HEK293 (cell line): ENCODE measurements around the gene LONP2.

Experiments
- CTCF ChIA-PET: fragments of 350-600 bp; formaldehyde crosslinking; extraction: SDS; loops from one replicate; lab custom pipeline; 2021; ENCODE audit warnings: antibody characterized with exemption; lab: Yijun Ruan, JAX
- POLR2A ChIA-PET: fragments of 300-600 bp; formaldehyde crosslinking; extraction: SDS; loops from one replicate; lab custom pipeline; 2020; ENCODE audit warnings: antibody characterized with exemption, inconsistent platforms; lab: Yijun Ruan, JAX
- H3K27ac ChIP-seq: fragments of 200-500 bp; sonication (Bioruptor generic); 2 replicates; pipeline ENCODE4 v1.5.1; 2014; ENCODE audit warnings: low read depth, low read length, control low read depth, inconsistent platforms; ENCODE audit errors: extremely low read depth
- H3K36me3 ChIP-seq, 2 experiments: fragments of 200-500 bp in 1 of 2; sonication (Bioruptor generic) in 1 of 2; 1 replicate in 1 of 2; 2 replicates in 1 of 2; pipeline ENCODE4 v1.5.1; 2014 to 2017; ENCODE audit warnings: inconsistent platforms in 2 of 2, low read length in 2 of 2; ENCODE audit not compliant: control insufficient read depth in 2 of 2, insufficient read depth in 1 of 2
- H3K4me1 ChIP-seq: fragments of 200-500 bp; sonication (Bioruptor generic); 2 replicates; pipeline ENCODE4 v1.5.1; 2014; ENCODE audit warnings: mild to moderate bottlenecking, low read length, inconsistent platforms; ENCODE audit not compliant: control insufficient read depth, insufficient read depth
- H3K4me3 ChIP-seq: 2 replicates; pipeline ENCODE4 v1.5.1; 2011; ENCODE audit warnings: low read depth, mild to moderate bottlenecking, control low read depth, low read length, moderate library complexity
- H3K9me3 ChIP-seq: fragments of 200-500 bp; sonication (Bioruptor generic); 2 replicates; pipeline ENCODE4 v1.5.1; 2014; ENCODE audit warnings: low read depth, low read length, inconsistent platforms; ENCODE audit not compliant: control insufficient read depth, insufficient read depth
- FEZF1 ChIP-seq: fragments of 450-650 bp; formaldehyde crosslinking; IDR thresholded peaks from 2 replicates; pipeline ENCODE4 v1.5.1; 2016; ENCODE audit warnings: missing biosample characterization, missing genetic modification characterization
- GLI4 ChIP-seq: fragments of 450-650 bp; formaldehyde crosslinking; IDR thresholded peaks from 2 replicates; pipeline ENCODE4 v1.5.1; 2016; ENCODE audit warnings: missing biosample characterization, missing genetic modification characterization
- MZF1 ChIP-seq: fragments of 450-650 bp; formaldehyde crosslinking; IDR thresholded peaks from 2 replicates; pipeline ENCODE4 v1.5.1; 2017; ENCODE audit warnings: missing biosample characterization, missing genetic modification characterization, borderline replicate concordance
- ZNF10 ChIP-seq: fragments of 450-650 bp; formaldehyde crosslinking; IDR thresholded peaks from 2 replicates; pipeline ENCODE4 v1.5.1; 2017; ENCODE audit warnings: missing biosample characterization, missing genetic modification characterization
- ZNF138 ChIP-seq: fragments of 450-650 bp; formaldehyde crosslinking; IDR thresholded peaks from 2 replicates; pipeline ENCODE4 v1.5.1; 2016; ENCODE audit warnings: missing biosample characterization, missing genetic modification characterization, borderline replicate concordance
- ZNF184 ChIP-seq: fragments of 450-650 bp; IDR thresholded peaks from 2 replicates; pipeline ENCODE4 v1.5.1; 2018; ENCODE audit warnings: missing biosample characterization, mild to moderate bottlenecking, missing genetic modification characterization
- ZNF394 ChIP-seq: fragments of 450-650 bp; formaldehyde crosslinking; IDR thresholded peaks from 2 replicates; pipeline ENCODE4 v1.5.1; 2016; ENCODE audit warnings: missing biosample characterization, missing genetic modification characterization, mild to moderate bottlenecking, moderate library complexity, borderline replicate concordance
- ZNF529 ChIP-seq: fragments of 450-650 bp; formaldehyde crosslinking; IDR thresholded peaks from 2 replicates; pipeline ENCODE4 v1.5.1; 2017; ENCODE audit warnings: missing genetic modification characterization, missing biosample characterization; ENCODE audit not compliant: insufficient replicate concordance
- ZNF596 ChIP-seq: fragments of 450-650 bp; IDR thresholded peaks from 2 replicates; pipeline ENCODE4 v1.5.0; 2018; ENCODE audit warnings: missing biosample characterization, mild to moderate bottlenecking, missing genetic modification characterization, moderate library complexity
- TF ChIP-seq, protein P1 (sequence below): fragments of 450-650 bp; formaldehyde crosslinking; IDR thresholded peaks from 2 replicates; pipeline ENCODE4 v1.5.1; 2017; ENCODE audit warnings: missing biosample characterization, missing genetic modification characterization
- TF ChIP-seq, protein P2 (sequence below): fragments of 450-650 bp; formaldehyde crosslinking; IDR thresholded peaks from 2 replicates; pipeline ENCODE4 v1.5.1; 2016; ENCODE audit warnings: missing biosample characterization, missing genetic modification characterization
- TF ChIP-seq, protein P3 (sequence below): fragments of 450-650 bp; IDR thresholded peaks from 2 replicates; pipeline ENCODE4 v1.5.1; 2018; ENCODE audit warnings: missing biosample characterization, mild to moderate bottlenecking, missing genetic modification characterization
- TF ChIP-seq, protein P4 (sequence below): fragments of 450-650 bp; formaldehyde crosslinking; conservative IDR thresholded peaks from 2 replicates; pipeline ENCODE4 v1.5.1; 2016; ENCODE audit warnings: low read depth, missing biosample characterization, missing genetic modification characterization

LONP2 gene

DNA sequence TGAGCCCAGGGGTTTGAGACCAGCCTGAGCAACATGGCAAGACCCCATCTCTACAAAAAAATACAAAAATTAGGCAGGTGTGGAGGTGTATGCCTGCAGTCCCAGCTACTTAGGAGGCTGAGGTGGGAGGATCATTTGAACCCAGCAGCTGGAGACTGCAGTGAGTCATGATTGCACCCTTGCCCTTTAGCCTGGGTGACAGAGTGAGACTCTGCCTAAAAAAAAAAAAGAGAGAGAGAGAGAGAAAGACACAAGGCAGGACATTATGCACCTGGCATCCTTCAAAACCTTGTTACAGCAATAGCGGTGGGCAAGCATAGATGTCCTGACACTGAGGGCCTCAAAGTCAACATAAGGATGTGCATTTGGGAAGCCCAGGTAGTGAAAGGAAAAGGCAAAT, 161.1 kb downstream of the LONP2 start:
- H3K27ac ChIP-seq, result no peak overlapping the region
- POLR2A ChIA-PET, result no interaction called here
- no peaks in the 10 kb centered on the region for H3K9me3 ChIP-seq
- TF ChIP-seq ZNF529 (tag by site-specific recombination) (no peak), ZNF10 (tag by site-specific recombination) (no peak)
- TF ChIP-seq, protein P1, sequence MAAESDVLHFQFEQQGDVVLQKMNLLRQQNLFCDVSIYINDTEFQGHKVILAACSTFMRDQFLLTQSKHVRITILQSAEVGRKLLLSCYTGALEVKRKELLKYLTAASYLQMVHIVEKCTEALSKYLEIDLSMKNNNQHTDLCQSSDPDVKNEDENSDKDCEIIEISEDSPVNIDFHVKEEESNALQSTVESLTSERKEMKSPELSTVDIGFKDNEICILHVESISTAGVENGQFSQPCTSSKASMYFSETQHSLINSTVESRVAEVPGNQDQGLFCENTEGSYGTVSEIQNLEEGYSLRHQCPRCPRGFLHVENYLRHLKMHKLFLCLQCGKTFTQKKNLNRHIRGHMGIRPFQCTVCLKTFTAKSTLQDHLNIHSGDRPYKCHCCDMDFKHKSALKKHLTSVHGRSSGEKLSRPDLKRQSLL (tag by site-specific recombination), result no peak
- no peaks in the 10 kb centered on the region for H3K4me1 ChIP-seq
- no peak overlapping the region for H3K4me3 ChIP-seq
- CTCF ChIA-PET, result interaction anchor here (0.6 kb wide), 1 partner anchor 40 kb away, joined by 3 read pairs; no protein-coding TSS in a partner anchor
- no peaks in the 10 kb centered on the region for H3K36me3 ChIP-seq

DNA sequence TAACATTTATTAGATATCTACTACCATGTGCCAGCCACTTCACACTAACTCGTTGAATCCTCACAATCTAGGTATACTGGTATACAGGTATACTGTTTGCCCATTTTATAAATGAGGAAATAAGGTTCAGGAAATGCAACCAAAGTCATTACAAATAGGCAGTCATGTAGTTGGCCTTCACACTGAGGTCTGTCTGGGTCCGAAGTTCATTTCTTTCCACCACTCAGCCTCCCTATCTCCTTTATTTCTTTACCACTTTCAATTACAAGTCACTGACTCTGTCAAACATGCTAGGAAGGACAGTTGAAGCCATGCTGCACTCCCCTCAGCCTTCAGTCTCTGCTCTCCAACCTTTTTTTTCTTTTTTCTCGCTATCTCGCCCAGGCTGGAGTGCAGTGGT, 161.8 kb downstream of the LONP2 start:
- POLR2A ChIA-PET, result no interaction called here
- TF ChIP-seq, protein P2, sequence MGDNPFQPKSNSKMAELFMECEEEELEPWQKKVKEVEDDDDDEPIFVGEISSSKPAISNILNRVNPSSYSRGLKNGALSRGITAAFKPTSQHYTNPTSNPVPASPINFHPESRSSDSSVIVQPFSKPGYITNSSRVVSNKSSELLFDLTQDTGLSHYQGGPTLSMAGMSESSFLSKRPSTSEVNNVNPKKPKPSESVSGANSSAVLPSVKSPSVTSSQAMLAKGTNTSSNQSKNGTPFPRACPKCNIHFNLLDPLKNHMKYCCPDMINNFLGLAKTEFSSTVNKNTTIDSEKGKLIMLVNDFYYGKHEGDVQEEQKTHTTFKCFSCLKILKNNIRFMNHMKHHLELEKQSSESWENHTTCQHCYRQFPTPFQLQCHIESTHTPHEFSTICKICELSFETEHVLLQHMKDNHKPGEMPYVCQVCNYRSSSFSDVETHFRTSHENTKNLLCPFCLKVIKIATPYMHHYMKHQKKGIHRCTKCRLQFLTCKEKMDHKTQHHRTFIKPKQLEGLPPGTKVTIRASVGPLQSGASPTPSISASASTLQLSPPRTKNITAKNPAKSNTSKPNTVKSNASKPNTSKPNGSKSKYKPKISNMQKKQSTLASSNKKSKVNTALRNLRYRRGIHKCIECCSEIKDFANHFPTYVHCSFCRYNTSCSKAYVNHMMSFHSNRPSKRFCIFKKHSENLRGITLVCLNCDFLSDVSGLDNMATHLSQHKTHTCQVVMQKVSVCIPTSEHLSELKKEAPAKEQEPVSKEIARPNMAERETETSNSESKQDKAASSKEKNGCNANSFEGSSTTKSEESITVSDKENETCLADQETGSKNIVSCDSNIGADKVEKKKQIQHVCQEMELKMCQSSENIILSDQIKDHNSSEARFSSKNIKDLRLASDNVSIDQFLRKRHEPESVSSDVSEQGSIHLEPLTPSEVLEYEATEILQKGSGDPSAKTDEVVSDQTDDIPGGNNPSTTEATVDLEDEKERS (tag by site-specific recombination), result no peak
- TF ChIP-seq ZNF596 (no peak), ZNF138 (tag by site-specific recombination) (no peak), MZF1 (tag by site-specific recombination) (no peak), ZNF394 (tag by site-specific recombination) (no peak), GLI4 (tag by site-specific recombination) (no peak), ZNF184 (no peak), ZNF529 (tag by site-specific recombination) (no peak), FEZF1 (tag by site-specific recombination) (no peak)
- TF ChIP-seq, protein P3, sequence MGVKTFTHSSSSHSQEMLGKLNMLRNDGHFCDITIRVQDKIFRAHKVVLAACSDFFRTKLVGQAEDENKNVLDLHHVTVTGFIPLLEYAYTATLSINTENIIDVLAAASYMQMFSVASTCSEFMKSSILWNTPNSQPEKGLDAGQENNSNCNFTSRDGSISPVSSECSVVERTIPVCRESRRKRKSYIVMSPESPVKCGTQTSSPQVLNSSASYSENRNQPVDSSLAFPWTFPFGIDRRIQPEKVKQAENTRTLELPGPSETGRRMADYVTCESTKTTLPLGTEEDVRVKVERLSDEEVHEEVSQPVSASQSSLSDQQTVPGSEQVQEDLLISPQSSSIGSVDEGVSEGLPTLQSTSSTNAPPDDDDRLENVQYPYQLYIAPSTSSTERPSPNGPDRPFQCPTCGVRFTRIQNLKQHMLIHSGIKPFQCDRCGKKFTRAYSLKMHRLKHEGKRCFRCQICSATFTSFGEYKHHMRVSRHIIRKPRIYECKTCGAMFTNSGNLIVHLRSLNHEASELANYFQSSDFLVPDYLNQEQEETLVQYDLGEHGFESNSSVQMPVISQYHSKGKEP (tag by site-specific recombination), result no peak
- TF ChIP-seq, protein P4, sequence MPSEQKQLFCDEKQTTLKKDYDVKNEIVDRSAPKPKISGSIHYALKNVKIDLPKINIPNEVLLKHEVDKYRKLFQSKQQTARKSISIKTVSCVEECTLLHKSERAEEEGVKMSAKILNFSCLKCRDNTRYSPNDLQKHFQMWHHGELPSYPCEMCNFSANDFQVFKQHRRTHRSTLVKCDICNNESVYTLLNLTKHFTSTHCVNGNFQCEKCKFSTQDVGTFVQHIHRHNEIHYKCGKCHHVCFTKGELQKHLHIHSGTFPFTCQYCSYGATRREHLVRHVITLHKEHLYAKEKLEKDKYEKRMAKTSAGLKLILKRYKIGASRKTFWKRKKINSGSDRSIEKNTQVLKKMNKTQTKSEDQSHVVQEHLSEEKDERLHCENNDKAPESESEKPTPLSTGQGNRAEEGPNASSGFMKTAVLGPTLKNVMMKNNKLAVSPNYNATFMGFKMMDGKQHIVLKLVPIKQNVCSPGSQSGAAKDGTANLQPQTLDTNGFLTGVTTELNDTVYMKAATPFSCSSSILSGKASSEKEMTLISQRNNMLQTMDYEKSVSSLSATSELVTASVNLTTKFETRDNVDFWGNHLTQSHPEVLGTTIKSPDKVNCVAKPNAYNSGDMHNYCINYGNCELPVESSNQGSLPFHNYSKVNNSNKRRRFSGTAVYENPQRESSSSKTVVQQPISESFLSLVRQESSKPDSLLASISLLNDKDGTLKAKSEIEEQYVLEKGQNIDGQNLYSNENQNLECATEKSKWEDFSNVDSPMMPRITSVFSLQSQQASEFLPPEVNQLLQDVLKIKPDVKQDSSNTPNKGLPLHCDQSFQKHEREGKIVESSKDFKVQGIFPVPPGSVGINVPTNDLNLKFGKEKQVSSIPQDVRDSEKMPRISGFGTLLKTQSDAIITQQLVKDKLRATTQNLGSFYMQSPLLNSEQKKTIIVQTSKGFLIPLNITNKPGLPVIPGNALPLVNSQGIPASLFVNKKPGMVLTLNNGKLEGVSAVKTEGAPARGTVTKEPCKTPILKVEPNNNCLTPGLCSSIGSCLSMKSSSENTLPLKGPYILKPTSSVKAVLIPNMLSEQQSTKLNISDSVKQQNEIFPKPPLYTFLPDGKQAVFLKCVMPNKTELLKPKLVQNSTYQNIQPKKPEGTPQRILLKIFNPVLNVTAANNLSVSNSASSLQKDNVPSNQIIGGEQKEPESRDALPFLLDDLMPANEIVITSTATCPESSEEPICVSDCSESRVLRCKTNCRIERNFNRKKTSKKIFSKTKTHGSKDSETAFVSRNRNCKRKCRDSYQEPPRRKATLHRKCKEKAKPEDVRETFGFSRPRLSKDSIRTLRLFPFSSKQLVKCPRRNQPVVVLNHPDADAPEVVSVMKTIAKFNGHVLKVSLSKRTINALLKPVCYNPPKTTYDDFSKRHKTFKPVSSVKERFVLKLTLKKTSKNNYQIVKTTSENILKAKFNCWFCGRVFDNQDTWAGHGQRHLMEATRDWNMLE (tag by site-specific recombination), result no peak

More for the DNA sequence above, 161.8 kb downstream of the LONP2 start:
- Histone ChIP-seq H3K36me3 (no peaks in the 10 kb centered on the region), H3K27ac (no peak overlapping the region), H3K4me3 (no peak overlapping the region), H3K9me3 (no peaks in the 10 kb centered on the region), H3K4me1 (no peaks in the 10 kb centered on the region)
- CTCF ChIA-PET, result no interaction called here
